ENCODE measurements around the gene AFAP1. TPM values are rescaled to one million over a fixed set of nuclear protein-coding genes. Genes with fewer than 3 reads are reported as not detected.

Gene AFAP1
- total RNA-seq, 1 donor from 2014 or later: 1.3 TPM

- ATAC-seq (no peak), DNase-seq (ENCODE audit: low spot score) (no peak)
Measured at GRCh38 chr4:7872264-7872771, 67.3 kb downstream of the AFAP1 start.

- DNase-seq (ENCODE audit: low spot score) (no peak), ATAC-seq (no peak)
Measured at GRCh38 chr4:7871356-7871755, 68.3 kb downstream of the AFAP1 start.

GRCh38 chr4:7868892-7869471, 70.7 kb downstream of the AFAP1 start:
- ATAC-seq: no peak
- no peak for DNase-seq (ENCODE audit: low spot score)

GRCh38 chr4:7868436-7868775, 71.3 kb downstream of the AFAP1 start:
- DNase-seq (ENCODE audit: low spot score) (no peak), ATAC-seq (no peak)

GRCh38 chr4:7867701-7868435, 71.8 kb downstream of the AFAP1 start:
- DNase-seq (ENCODE audit: low spot score) (no peak), ATAC-seq (no peak)

- DNase-seq (ENCODE audit: low spot score): no peak
- no peak for ATAC-seq
Measured at GRCh38 chr4:7867191-7867590, 72.5 kb downstream of the AFAP1 start.

GRCh38 chr4:7865533-7865932, 74.1 kb downstream of the AFAP1 start:
- ATAC-seq (no peak), DNase-seq (ENCODE audit: low spot score) (no peak)

GRCh38 chr4:7864685-7865084, 75.0 kb downstream of the AFAP1 start:
- ATAC-seq: no peak
- no peak for DNase-seq (ENCODE audit: low spot score)

GRCh38 chr4:7863911-7864681, 75.6 kb downstream of the AFAP1 start:
- DNase-seq (ENCODE audit: low spot score) (no peak), ATAC-seq (no peak)

GRCh38 chr4:7862561-7863192, 77.0 kb downstream of the AFAP1 start:
- no peak for DNase-seq (ENCODE audit: low spot score)

GRCh38 chr4:7861440-7861881, 78.2 kb downstream of the AFAP1 start:
- ATAC-seq (no peak), DNase-seq (ENCODE audit: low spot score) (no peak)

More at GRCh38 chr4:7862561-7863192, 77.0 kb downstream of the AFAP1 start:
- ATAC-seq: no peak

- no peak for DNase-seq (ENCODE audit: low spot score)
- no peak for ATAC-seq
Measured at GRCh38 chr4:7860600-7861163, 79.0 kb downstream of the AFAP1 start.

GRCh38 chr4:7859326-7859725, 80.3 kb downstream of the AFAP1 start:
- ATAC-seq: no peak

GRCh38 chr4:7858498-7858897, 81.2 kb downstream of the AFAP1 start:
- ATAC-seq: no peak
- no peak for DNase-seq (ENCODE audit: low spot score)

More at GRCh38 chr4:7859326-7859725, 80.3 kb downstream of the AFAP1 start:
- DNase-seq (ENCODE audit: low spot score): no peak

- DNase-seq (ENCODE audit: low spot score) (no peak), ATAC-seq (no peak)
Measured at GRCh38 chr4:7857993-7858392, 81.7 kb downstream of the AFAP1 start.

GRCh38 chr4:7857238-7857701, 82.4 kb downstream of the AFAP1 start:
- DNase-seq (ENCODE audit: low spot score): no peak

GRCh38 chr4:7855731-7856130, 83.9 kb downstream of the AFAP1 start:
- DNase-seq (ENCODE audit: low spot score): no peak
- ATAC-seq: no peak

More at GRCh38 chr4:7857238-7857701, 82.4 kb downstream of the AFAP1 start:
- no peak for ATAC-seq

GRCh38 chr4:7854697-7855370, 84.8 kb downstream of the AFAP1 start:
- DNase-seq (ENCODE audit: low spot score) (no peak), ATAC-seq (no peak)

GRCh38 chr4:7854216-7854615, 85.4 kb downstream of the AFAP1 start:
- ATAC-seq (no peak), DNase-seq (ENCODE audit: low spot score) (no peak)

GRCh38 chr4:7853271-7853670, 86.4 kb downstream of the AFAP1 start:
- ATAC-seq: no peak
- no peak for DNase-seq (ENCODE audit: low spot score)

Data from left lobe of liver (tissue), 2 donors.